Neuronal stem cell (in vitro differentiated cells): ENCODE data around the gene PHF13.
A peak's percentile ranks its signal among the peaks of the same experiment; 100 is the strongest.

Source experiments
- DNase-seq: peaks from one replicate; pipeline ENCODE4 v3.0.0-alpha.2; 2013; ENCODE audit warnings: low spot score
- H2AFZ ChIP-seq: one replicate; pipeline ENCODE4 v1.6.1; 2013; ENCODE audit warnings: mild to moderate bottlenecking, low read length, inconsistent platforms
- H2AK5ac ChIP-seq: 2 replicates; pipeline ENCODE4 v1.6.1; 2013; ENCODE audit warnings: low read depth, mild to moderate bottlenecking, inconsistent platforms, low read length, moderate library complexity, mixed read lengths
- H2BK120ac ChIP-seq: 2 replicates; pipeline ENCODE4 v1.6.1; 2013; ENCODE audit warnings: low read depth, mild to moderate bottlenecking, inconsistent platforms, low read length, moderate library complexity, mixed read lengths
- H2BK12ac ChIP-seq: one replicate; pipeline ENCODE4 v1.6.1; 2013; ENCODE audit warnings: low read length, inconsistent platforms
- H2BK15ac ChIP-seq: 2 replicates; pipeline ENCODE4 v1.6.1; 2013; ENCODE audit warnings: mild to moderate bottlenecking, low read length, inconsistent platforms, mixed read lengths
- H2BK5ac ChIP-seq: one replicate; pipeline ENCODE4 v1.6.1; 2013; ENCODE audit warnings: inconsistent platforms, mild to moderate bottlenecking, low read length, moderate library complexity
- H3K14ac ChIP-seq: one replicate; pipeline ENCODE4 v1.6.1; 2013; ENCODE audit warnings: low read length, inconsistent platforms
- H3K18ac ChIP-seq: 2 replicates; pipeline ENCODE4 v1.6.1; 2013; ENCODE audit warnings: low read length, inconsistent platforms
- H3K23ac ChIP-seq: 2 replicates; pipeline ENCODE4 v1.6.1; 2013; ENCODE audit warnings: low read depth, mild to moderate bottlenecking, mixed read lengths, low read length, inconsistent platforms; ENCODE audit not compliant: poor library complexity
- H3K27ac ChIP-seq: replicated peaks from 3 replicates; pipeline ENCODE4 v1.5.1; 2013; ENCODE audit warnings: low read length, inconsistent platforms
- H3K27me3 ChIP-seq, 3 experiments: 2 replicates each; pipeline ENCODE4 v1.6.1; 2013; ENCODE audit warnings: low read length in 3 of 3, mild to moderate bottlenecking in 2 of 3, inconsistent platforms in 1 of 3, low read depth in 1 of 3, mixed read lengths in 1 of 3, moderate library complexity in 1 of 3; ENCODE audit not compliant: control insufficient read depth in 3 of 3, insufficient read depth in 3 of 3
- H3K36me3 ChIP-seq, 2 donors: replicated peaks in 1 of 2; 2 replicates each; pipeline ENCODE4 v1.6.1; 2013; ENCODE audit warnings: low read length in 2 of 2; ENCODE audit not compliant: control insufficient read depth in 2 of 2, insufficient read depth in 2 of 2
- H3K4ac ChIP-seq: 2 replicates; pipeline ENCODE4 v1.6.1; 2013; ENCODE audit warnings: inconsistent platforms, mild to moderate bottlenecking, low read length, moderate library complexity
- H3K4me1 ChIP-seq, 2 donors: 1 replicate in 1 of 2; 2 replicates in 1 of 2; pipeline ENCODE4 v1.6.1; 2013; ENCODE audit warnings: low read length in 2 of 2, low read depth in 1 of 2; ENCODE audit not compliant: control insufficient read depth in 2 of 2, insufficient read depth in 1 of 2
- H3K4me2 ChIP-seq: one replicate; pipeline ENCODE4 v1.6.1; 2013; ENCODE audit warnings: mild to moderate bottlenecking, low read length, inconsistent platforms; ENCODE audit not compliant: insufficient read depth, poor library complexity, severe bottlenecking
- H3K4me3 ChIP-seq, 2 donors: 2 replicates each; pipeline ENCODE4 v1.5.1; 2013; ENCODE audit warnings: low read length in 2 of 2, mild to moderate bottlenecking in 2 of 2, inconsistent platforms in 1 of 2, moderate library complexity in 1 of 2
- H3K79me1 ChIP-seq: one replicate; pipeline ENCODE4 v1.6.1; 2013; ENCODE audit warnings: low read depth, mild to moderate bottlenecking, inconsistent platforms, low read length, moderate library complexity
- H3K9ac ChIP-seq: one replicate; pipeline ENCODE4 v1.6.1; 2013; ENCODE audit warnings: mild to moderate bottlenecking, low read depth, low read length, inconsistent platforms; ENCODE audit not compliant: poor library complexity
- H3K9me3 ChIP-seq, 2 donors: replicated peaks in 1 of 2; 2 replicates each; pipeline versions ENCODE3 to v1.6.1; 2013; ENCODE audit warnings: low read length in 2 of 2, mild to moderate bottlenecking in 2 of 2, inconsistent platforms in 1 of 2, low read depth in 1 of 2, mixed read lengths in 1 of 2, moderate library complexity in 1 of 2; ENCODE audit not compliant: control insufficient read depth in 2 of 2, insufficient read depth in 1 of 2
- H4K8ac ChIP-seq: one replicate; pipeline ENCODE4 v1.6.1; 2013; ENCODE audit warnings: low read depth, mild to moderate bottlenecking, inconsistent platforms, low read length, moderate library complexity
- H4K91ac ChIP-seq: one replicate; pipeline ENCODE4 v1.6.1; 2013; ENCODE audit warnings: low read length, low read depth, mild to moderate bottlenecking, inconsistent platforms; ENCODE audit not compliant: poor library complexity
- whole genome bisulfite sequencing, 2 donors: extraction: QIAGEN DNeasy Blood & Tissue Kit; methylation state at CpG; one replicate each; pipeline ENCODE4 v1.1.7; 2013; ENCODE audit warnings: missing lambda C conversion rate in 2 of 2, mixed read lengths in 1 of 2; ENCODE audit not compliant: insufficient read length in 2 of 2, insufficient replicate concordance in 1 of 2; ENCODE audit errors: extremely low coverage in 2 of 2; 5-methylcytosine and 5-hydroxymethylcytosine counted together

The PHF13 gene

DNA sequence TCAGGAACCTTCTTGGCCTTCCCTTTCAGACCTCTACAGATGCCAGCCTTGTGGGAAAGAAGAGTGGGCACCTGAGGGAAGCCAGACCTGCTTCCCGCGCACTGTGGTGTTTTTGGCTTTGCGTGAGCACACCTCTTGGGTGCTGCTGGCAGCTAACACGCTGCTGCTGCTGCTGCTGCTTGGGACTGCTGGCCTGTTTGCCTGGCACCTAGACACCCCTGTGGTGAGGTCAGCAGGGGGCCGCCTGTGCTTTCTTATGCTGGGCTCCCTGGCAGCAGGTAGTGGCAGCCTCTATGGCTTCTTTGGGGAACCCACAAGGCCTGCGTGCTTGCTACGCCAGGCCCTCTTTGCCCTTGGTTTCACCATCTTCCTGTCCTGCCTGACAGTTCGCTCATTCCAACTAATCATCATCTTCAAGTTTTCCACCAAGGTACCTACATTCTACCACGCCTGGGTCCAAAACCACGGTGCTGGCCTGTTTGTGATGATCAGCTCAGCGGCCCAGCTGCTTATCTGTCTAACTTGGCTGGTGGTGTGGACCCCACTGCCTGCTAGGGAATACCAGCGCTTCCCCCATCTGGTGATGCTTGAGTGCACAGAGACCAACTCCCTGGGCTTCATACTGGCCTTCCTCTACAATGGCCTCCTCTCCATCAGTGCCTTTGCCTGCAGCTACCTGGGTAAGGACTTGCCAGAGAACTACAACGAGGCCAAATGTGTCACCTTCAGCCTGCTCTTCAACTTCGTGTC lies 34.7 kb upstream of the PHF13 start:
- peak overlapping the region; percentile 77 for H3K14ac ChIP-seq
- peak overlapping the region; percentile 7 for H4K91ac ChIP-seq
- peaks cover 14 to 27% of the 10 kb centered on the region in 2 donors for H3K4me1 ChIP-seq
- no peak overlapping the region for H3K23ac ChIP-seq
- peak overlapping the region; percentile 52 for H2BK120ac ChIP-seq
- H4K8ac ChIP-seq = peak overlapping the region; percentile 52
- peaks cover 10% of the 10 kb centered on the region for H3K79me1 ChIP-seq
- no peak overlapping the region for H3K4me2 ChIP-seq
- WGBS, 2 donors = no CpG with 5 or more reads among the region's 14 CpGs
- peak overlapping the region; percentile 11 for H2BK15ac ChIP-seq
- H3K36me3 ChIP-seq = peaks cover 6 to 11% of the 10 kb centered on the region in 2 donors
- H3K9ac ChIP-seq = peak overlapping the region; percentile 74
- H2BK5ac ChIP-seq = peak overlapping the region; percentile 83
- peak overlapping the region in 1 of 2 donors; percentile 69 for H3K4me3 ChIP-seq
- H2AFZ ChIP-seq = peak overlapping the region; percentile 91
- peak overlapping the region; percentile 95 for H3K18ac ChIP-seq
- H3K27me3 ChIP-seq = no peaks in the 10 kb centered on the region
- peak overlapping the region; percentile 53 for H3K4ac ChIP-seq
- H3K9me3 ChIP-seq = no peaks in the 10 kb centered on the region
- H3K27ac ChIP-seq = peak overlapping the region; percentile 65
- peak overlapping the region; percentile 63 for H2AK5ac ChIP-seq
- H2BK12ac ChIP-seq = peak overlapping the region; percentile 14
- no peak for DNase-seq

DNA sequence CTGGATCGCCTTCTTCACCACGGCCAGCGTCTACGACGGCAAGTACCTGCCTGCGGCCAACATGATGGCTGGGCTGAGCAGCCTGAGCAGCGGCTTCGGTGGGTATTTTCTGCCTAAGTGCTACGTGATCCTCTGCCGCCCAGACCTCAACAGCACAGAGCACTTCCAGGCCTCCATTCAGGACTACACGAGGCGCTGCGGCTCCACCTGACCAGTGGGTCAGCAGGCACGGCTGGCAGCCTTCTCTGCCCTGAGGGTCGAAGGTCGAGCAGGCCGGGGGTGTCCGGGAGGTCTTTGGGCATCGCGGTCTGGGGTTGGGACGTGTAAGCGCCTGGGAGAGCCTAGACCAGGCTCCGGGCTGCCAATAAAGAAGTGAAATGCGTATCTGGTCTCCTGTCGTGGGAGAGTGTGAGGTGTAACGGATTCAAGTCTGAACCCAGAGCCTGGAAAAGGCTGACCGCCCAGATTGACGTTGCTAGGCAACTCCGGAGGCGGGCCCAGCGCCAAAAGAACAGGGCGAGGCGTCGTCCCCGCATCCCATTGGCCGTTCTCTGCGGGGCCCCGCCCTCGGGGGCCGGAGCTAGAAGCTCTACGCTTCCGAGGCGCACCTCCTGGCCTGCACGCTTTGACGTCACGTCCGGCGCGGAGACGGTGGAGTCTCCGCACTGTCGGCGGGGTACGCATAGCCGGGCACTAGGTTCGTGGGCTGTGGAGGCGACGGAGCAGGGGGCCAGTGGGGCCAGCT lies 34.0 kb upstream of the PHF13 start, which contains the start of gene ZBTB48:
Gene ZBTB48, plus strand, starts transcription at position 621 of the 745 bp plus-strand sequence. CDS start 616 bp downstream, outside the sequence.
- peak within 1 kb of the TSS; percentile 77 for H3K14ac ChIP-seq
- H3K4me3 ChIP-seq = peak within 1 kb of the TSS; percentile 69 to 83
- H2AK5ac ChIP-seq = peak within 1 kb of the TSS; percentile 63
- peak within 1 kb of the TSS; percentile 98 for H3K18ac ChIP-seq
- peak within 1 kb of the TSS; percentile 52 for H2BK120ac ChIP-seq
- H3K27me3 ChIP-seq = no peaks in the 10 kb centered on the region
- H4K91ac ChIP-seq = peak within 1 kb of the TSS; percentile 7
- peak within 1 kb of the TSS; percentile 83 for H2BK5ac ChIP-seq
- peak; percentile 97 for DNase-seq
- H3K23ac ChIP-seq = peak within 1 kb of the TSS; percentile 98
- peaks cover 15% of the 10 kb centered on the region for H3K79me1 ChIP-seq
- peaks cover 14 to 27% of the 10 kb centered on the region in 2 donors for H3K4me1 ChIP-seq
- H3K4me2 ChIP-seq = peak within 1 kb of the TSS; percentile 84
- H3K27ac ChIP-seq = peak within 1 kb of the TSS; percentile 65
- WGBS, 2 donors = no CpG with 5 or more reads among the region's 58 CpGs
- H2BK15ac ChIP-seq = peak within 1 kb of the TSS; percentile 11
- H2BK12ac ChIP-seq = peak within 1 kb of the TSS; percentile 14
- peak within 1 kb of the TSS; percentile 97 for H3K9ac ChIP-seq
- peak within 1 kb of the TSS; percentile 91 for H2AFZ ChIP-seq
- H3K36me3 ChIP-seq = peaks cover 6 to 15% of the 10 kb centered on the region in 2 donors
- H4K8ac ChIP-seq = peak within 1 kb of the TSS; percentile 52
- peak within 1 kb of the TSS; percentile 53 for H3K4ac ChIP-seq
- H3K9me3 ChIP-seq = no peaks in the 10 kb centered on the region

DNA sequence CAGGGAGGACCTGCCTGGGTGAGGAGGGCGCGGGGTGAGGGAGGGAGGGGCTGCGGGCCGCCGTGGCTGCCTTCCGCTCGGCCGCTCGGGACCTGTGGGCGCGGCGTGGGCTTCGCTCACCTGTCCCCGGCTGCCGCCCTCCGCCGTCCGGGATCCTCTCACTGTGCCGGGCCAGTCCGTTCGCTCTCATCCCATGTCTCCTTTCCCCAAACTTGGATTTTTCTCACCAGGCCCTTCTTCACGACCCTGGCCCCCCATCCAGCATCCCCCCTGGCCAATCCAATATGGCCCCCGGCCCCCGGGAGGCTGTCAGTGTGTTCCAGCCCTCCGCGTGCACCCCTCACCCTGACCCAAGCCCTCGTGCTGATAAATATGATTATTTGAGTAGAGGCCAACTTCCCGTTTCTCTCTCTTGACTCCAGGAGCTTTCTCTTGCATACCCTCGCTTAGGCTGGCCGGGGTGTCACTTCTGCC lies 33.4 kb upstream of the PHF13 start:
- H3K9me3 ChIP-seq = no peaks in the 10 kb centered on the region
- H4K91ac ChIP-seq = no peak overlapping the region
- H4K8ac ChIP-seq = no peak overlapping the region
- H3K4ac ChIP-seq = no peak overlapping the region
- H3K4me1 ChIP-seq = peaks cover 14 to 27% of the 10 kb centered on the region in 2 donors
- H2BK15ac ChIP-seq = no peak overlapping the region
- H2BK120ac ChIP-seq = peak overlapping the region; percentile 40
- H2BK5ac ChIP-seq = peak overlapping the region; percentile 83
- H3K23ac ChIP-seq = peak overlapping the region; percentile 98
- H2AFZ ChIP-seq = peak overlapping the region; percentile 90
- peak overlapping the region; percentile 71 for H3K14ac ChIP-seq
- peak overlapping the region; percentile 69 to 83 for H3K4me3 ChIP-seq
- H2BK12ac ChIP-seq = no peak overlapping the region
- H3K79me1 ChIP-seq = peaks cover 15% of the 10 kb centered on the region
- no peaks in the 10 kb centered on the region for H3K27me3 ChIP-seq
- DNase-seq = no peak
- H3K18ac ChIP-seq = peak overlapping the region; percentile 98
- peak overlapping the region; percentile 77 for H3K4me2 ChIP-seq
- no peak overlapping the region for H3K27ac ChIP-seq
- peak overlapping the region; percentile 42 for H2AK5ac ChIP-seq
- WGBS, 2 donors = no CpG with 5 or more reads among the region's 30 CpGs
- H3K9ac ChIP-seq = peak overlapping the region; percentile 97
- H3K36me3 ChIP-seq = peaks cover 6 to 18% of the 10 kb centered on the region in 2 donors
